Cardiac muscle cell (in vitro differentiated cells and primary cell): ENCODE measurements around the gene MT1B. TPM values are rescaled to one million over a fixed set of nuclear protein-coding genes. Genes with fewer than 3 reads are reported as not detected.

Source experiments
- DNase-seq, 2 donors: peaks; one replicate each; pipeline versions ENCODE4 v3.0.0 to v3.0.0-alpha.2; 2010 to 2017; ENCODE audit warnings: low read depth in 1 of 2, low spot score in 1 of 2
- H3K27ac ChIP-seq: fragments of 200-600 bp; sonication (generic); 2 replicates; pipeline ENCODE4 v1.5.1; 2016
- H3K27me3 ChIP-seq: fragments of 200-600 bp; sonication (generic); 2 replicates; pipeline ENCODE4 v1.6.0; 2016; ENCODE audit warnings: control low read depth
- H3K36me3 ChIP-seq: fragments of 200-600 bp; sonication (generic); 2 replicates; pipeline ENCODE4 v1.5.1; 2016; ENCODE audit warnings: control low read depth
- H3K4me1 ChIP-seq: fragments of 200-600 bp; sonication (generic); 2 replicates; pipeline ENCODE4 v1.8.1; 2017; ENCODE audit warnings: low read depth, mild to moderate bottlenecking, mixed run types
- H3K4me3 ChIP-seq: fragments of 200-600 bp; sonication (generic); 2 replicates; pipeline ENCODE4 v1.5.1; 2016; ENCODE audit warnings: mild to moderate bottlenecking
- H3K9me3 ChIP-seq: fragments of 200-600 bp; sonication (generic); 2 replicates; pipeline ENCODE4 v1.5.1; 2017; ENCODE audit warnings: low read depth, mild to moderate bottlenecking, control low read depth
- polyA plus RNA-seq: library from polyadenylated mRNA; unstranded; fragments of >200 nt; fragmentation: Nextera tagmentation; extraction: Ambion mirVana; gene quantifications from 2 replicates; pipeline ENCODE4 v1.2.1, GENCODE V29; 2016
- total RNA-seq: library from RNA; depleted of rRNA; stranded (reverse); fragments of >200 nt; gene quantifications from 2 replicates; pipeline ENCODE4 v1.2.3, GENCODE V29; 2016
- TF ChIP-seq, protein P1 (sequence below): IDR thresholded peaks from 2 replicates; pipeline ENCODE4 v1.5.1; 2012; ENCODE audit warnings: low read depth, mild to moderate bottlenecking, low read length

The MT1B gene
- total and polyA plus RNA-seq, 2 experiments from 2014 or later = not detected

DNA sequence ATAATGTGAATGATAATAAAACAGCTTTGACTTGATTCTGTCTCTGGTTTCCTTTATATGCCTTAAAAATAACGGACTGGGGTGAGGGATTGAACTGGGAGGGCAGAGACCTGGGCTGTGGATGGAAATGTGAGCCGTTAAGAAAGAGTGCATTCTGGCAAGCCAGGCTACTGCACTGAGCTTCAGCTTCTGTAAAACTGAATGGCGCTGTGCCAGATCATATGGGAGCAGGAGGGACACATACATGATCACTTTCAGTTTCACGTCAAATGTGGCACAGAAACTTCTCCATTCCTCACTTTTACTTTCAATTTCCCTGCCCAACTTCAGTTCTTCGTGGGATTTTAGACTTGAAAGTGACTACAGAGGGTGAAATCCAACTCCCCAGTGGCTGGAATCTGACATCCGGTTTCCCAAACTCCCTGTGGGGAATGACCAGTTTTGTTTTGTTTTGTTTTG, 42.2 kb upstream of the MT1B start:
- peaks cover 75% of the 10 kb centered on the region for H3K27me3 ChIP-seq
- H3K9me3 ChIP-seq = no peaks in the 10 kb centered on the region
- H3K27ac ChIP-seq = no peak overlapping the region
- DNase-seq = peak in 1 of 2 donors; percentile 88
- H3K4me1 ChIP-seq = peaks cover 11% of the 10 kb centered on the region
- no peak overlapping the region for H3K4me3 ChIP-seq
- TF ChIP-seq, protein P1, sequence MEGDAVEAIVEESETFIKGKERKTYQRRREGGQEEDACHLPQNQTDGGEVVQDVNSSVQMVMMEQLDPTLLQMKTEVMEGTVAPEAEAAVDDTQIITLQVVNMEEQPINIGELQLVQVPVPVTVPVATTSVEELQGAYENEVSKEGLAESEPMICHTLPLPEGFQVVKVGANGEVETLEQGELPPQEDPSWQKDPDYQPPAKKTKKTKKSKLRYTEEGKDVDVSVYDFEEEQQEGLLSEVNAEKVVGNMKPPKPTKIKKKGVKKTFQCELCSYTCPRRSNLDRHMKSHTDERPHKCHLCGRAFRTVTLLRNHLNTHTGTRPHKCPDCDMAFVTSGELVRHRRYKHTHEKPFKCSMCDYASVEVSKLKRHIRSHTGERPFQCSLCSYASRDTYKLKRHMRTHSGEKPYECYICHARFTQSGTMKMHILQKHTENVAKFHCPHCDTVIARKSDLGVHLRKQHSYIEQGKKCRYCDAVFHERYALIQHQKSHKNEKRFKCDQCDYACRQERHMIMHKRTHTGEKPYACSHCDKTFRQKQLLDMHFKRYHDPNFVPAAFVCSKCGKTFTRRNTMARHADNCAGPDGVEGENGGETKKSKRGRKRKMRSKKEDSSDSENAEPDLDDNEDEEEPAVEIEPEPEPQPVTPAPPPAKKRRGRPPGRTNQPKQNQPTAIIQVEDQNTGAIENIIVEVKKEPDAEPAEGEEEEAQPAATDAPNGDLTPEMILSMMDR = no peak
- H3K36me3 ChIP-seq = no peaks in the 10 kb centered on the region

GRCh38 chr16:56610017-56610608, 41.6 kb upstream of the MT1B start:
- Histone ChIP-seq H3K4me1 (peaks cover 11% of the 10 kb centered on the region), H3K27me3 (peaks cover 82% of the 10 kb centered on the region), H3K27ac (no peak overlapping the region), H3K9me3 (no peaks in the 10 kb centered on the region), H3K4me3 (no peak overlapping the region), H3K36me3 (no peaks in the 10 kb centered on the region)
- peak in 1 of 2 donors; percentile 85 for DNase-seq
- TF ChIP-seq, protein P1 = no peak

DNA sequence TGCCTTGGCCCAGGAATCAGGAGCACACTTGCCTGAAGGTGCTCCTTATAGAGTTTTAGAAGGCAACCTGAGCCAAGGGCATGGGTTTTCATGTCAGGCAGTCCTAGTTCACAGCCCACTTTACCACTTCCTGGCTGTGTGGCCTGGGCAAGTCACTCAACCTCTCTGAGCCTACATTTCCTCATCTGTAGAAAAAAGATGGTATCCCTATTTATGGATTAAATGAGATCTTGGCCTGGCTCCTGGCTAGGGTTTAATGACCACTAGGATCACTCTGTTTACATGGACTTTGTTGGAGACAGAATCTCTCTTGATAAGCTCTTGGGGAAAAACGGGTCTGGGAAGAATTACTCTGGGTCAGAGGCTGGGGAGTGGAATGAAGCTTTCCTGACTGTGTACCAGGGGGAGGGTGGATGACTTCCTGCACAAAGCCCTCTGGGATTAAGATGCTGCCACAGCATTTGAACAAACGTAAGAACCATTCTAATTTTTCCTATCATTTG, 41.0 kb upstream of the MT1B start:
- TF ChIP-seq, protein P1 = no peak
- H3K4me3 ChIP-seq = no peak overlapping the region

GRCh38 chr16:56611281-56611833, 40.3 kb upstream of the MT1B start:
- TF ChIP-seq, protein P1 = no peak
- Histone ChIP-seq H3K27me3 (peaks cover 94% of the 10 kb centered on the region), H3K4me1 (peaks cover 11% of the 10 kb centered on the region), H3K36me3 (no peaks in the 10 kb centered on the region), H3K4me3 (no peak overlapping the region), H3K9me3 (no peaks in the 10 kb centered on the region), H3K27ac (no peak overlapping the region)
- peak in 1 of 2 donors; percentile 58 for DNase-seq

More for the DNA sequence above, 41.0 kb upstream of the MT1B start:
- H3K27me3 ChIP-seq = peaks cover 87% of the 10 kb centered on the region
- DNase-seq = peak in 1 of 2 donors; percentile 46
- no peaks in the 10 kb centered on the region for H3K9me3 ChIP-seq
- peaks cover 11% of the 10 kb centered on the region for H3K4me1 ChIP-seq
- H3K27ac ChIP-seq = no peak overlapping the region
- H3K36me3 ChIP-seq = no peaks in the 10 kb centered on the region

DNA sequence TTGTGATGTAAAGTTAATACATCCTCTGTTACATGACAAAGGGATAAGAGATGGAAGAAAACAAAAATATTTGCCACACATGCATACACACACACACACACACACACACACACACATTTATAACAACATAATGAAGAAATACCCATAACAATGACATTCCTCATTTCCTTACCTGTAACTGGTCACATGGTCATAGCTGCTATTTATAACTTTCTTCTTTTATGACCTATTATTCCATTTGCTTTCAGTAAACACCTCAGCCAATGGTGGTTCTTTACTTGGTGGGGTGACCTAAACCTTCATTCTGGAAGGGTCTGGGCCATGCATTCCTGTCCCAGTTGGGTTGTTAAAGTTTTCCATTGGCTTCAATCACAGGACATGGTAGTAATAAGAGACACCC, 38.0 kb upstream of the MT1B start:
- TF ChIP-seq, protein P1 = no peak
- Histone ChIP-seq H3K27me3 (peaks cover 100% of the 10 kb centered on the region), H3K4me3 (no peak overlapping the region), H3K36me3 (no peaks in the 10 kb centered on the region), H3K4me1 (peaks cover 9% of the 10 kb centered on the region), H3K9me3 (no peaks in the 10 kb centered on the region), H3K27ac (no peak overlapping the region)
- DNase-seq = no peak
